B cell (primary cell): ENCODE data around the gene KLHL35. TPM values are rescaled to one million over a fixed set of nuclear protein-coding genes. Genes with fewer than 3 reads are reported as not detected.

Experiments used
- ATAC-seq: fragments of 200-7000 bp; cut with Tn5 transposase; one replicate; pipeline ENCODE4 v1.10.0; 2021; ENCODE audit warnings: low read depth, mild to moderate bottlenecking, moderate number of reproducible peaks, moderate library complexity
- CTCF ChIA-PET: fragments of 350-600 bp; sonication (Branson Sonifier 250); formaldehyde crosslinking; loops from one replicate; lab custom pipeline; 2021; ENCODE audit warnings: antibody characterized with exemption, inconsistent platforms; lab: Charles Lee
- POLR2A ChIA-PET: fragments of 350-600 bp; sonication (Branson Sonifier 250); formaldehyde crosslinking; loops from one replicate; lab custom pipeline; 2021; ENCODE audit warnings: antibody characterized with exemption; lab: Charles Lee
- DNase-seq: peaks from one replicate; pipeline ENCODE4 v3.0.0; 2013
- H2AFZ ChIP-seq: 2 replicates; pipeline ENCODE4 v1.6.1; 2012; ENCODE audit warnings: mild to moderate bottlenecking, low read depth, low read length; ENCODE audit not compliant: insufficient read depth, poor library complexity, severe bottlenecking
- H3K27ac ChIP-seq, 2 donors: 1 replicate in 1 of 2; 2 replicates in 1 of 2; pipeline ENCODE4 v1.5.1; 2012 to 2013; ENCODE audit warnings: low read length in 2 of 2, mild to moderate bottlenecking in 2 of 2, moderate library complexity in 1 of 2
- H3K27me3 ChIP-seq, 4 experiments: fragments of 200-600 bp in 1 of 4; sonication (generic) in 1 of 4; replicated peaks in 1 of 4; 1 replicate in 2 of 4; 2 replicates in 2 of 4; pipeline versions ENCODE4 v1.6.1 to v1.7.0; 2013 to 2016; ENCODE audit warnings: low read length in 3 of 4, mild to moderate bottlenecking in 2 of 4, mixed read lengths in 1 of 4, moderate library complexity in 1 of 4; ENCODE audit not compliant: insufficient read depth in 4 of 4, control insufficient read depth in 3 of 4; ENCODE audit errors: control extremely low read depth in 1 of 4
- H3K36me3 ChIP-seq, 2 experiments: replicated peaks in 1 of 2; 1 replicate in 1 of 2; 2 replicates in 1 of 2; pipeline versions ENCODE4 v1.6.1 to v1.7.1; 2013; ENCODE audit warnings: low read length in 1 of 2; ENCODE audit not compliant: insufficient read depth in 2 of 2, control insufficient read depth in 1 of 2; ENCODE audit errors: control extremely low read depth in 1 of 2, extremely low read depth in 1 of 2
- H3K4me1 ChIP-seq, 2 donors: fragments of 200-600 bp in 1 of 2; sonication (generic) in 1 of 2; 1 replicate in 1 of 2; 2 replicates in 1 of 2; pipeline versions ENCODE4 v1.5.1 to v1.6.1; 2013 to 2017; ENCODE audit warnings: low read length in 2 of 2; ENCODE audit not compliant: control insufficient read depth in 2 of 2, insufficient read depth in 2 of 2
- H3K4me2 ChIP-seq: replicated peaks from 2 replicates; pipeline ENCODE3; 2012; ENCODE audit warnings: mild to moderate bottlenecking, low read depth, low read length; ENCODE audit not compliant: poor library complexity, severe bottlenecking
- H3K4me3 ChIP-seq, 5 experiments: fragments of 200-600 bp in 1 of 5; sonication (generic) in 1 of 5; 1 replicate in 3 of 5; 2 replicates in 2 of 5; pipeline versions ENCODE4 v1.5.1 to v1.7.0; 2011 to 2016; ENCODE audit warnings: low read length in 4 of 5, mild to moderate bottlenecking in 4 of 5, low read depth in 2 of 5, control low read depth in 1 of 5, moderate library complexity in 1 of 5; ENCODE audit not compliant: insufficient read depth in 1 of 5; ENCODE audit errors: control extremely low read depth in 1 of 5, extremely low read depth in 1 of 5
- H3K79me2 ChIP-seq: fragments of 200-600 bp; sonication (generic); one replicate; pipeline ENCODE4 v1.6.0; 2016; ENCODE audit warnings: low read length; ENCODE audit not compliant: control insufficient read depth, insufficient read depth
- H3K9ac ChIP-seq: fragments of 200-600 bp; sonication (generic); 2 replicates; pipeline ENCODE4 v1.6.1; 2017; ENCODE audit warnings: mild to moderate bottlenecking, low read length, moderate library complexity
- H3K9me3 ChIP-seq, 3 donors: one replicate each; pipeline versions ENCODE4 v1.6.1 to v1.7.1; 2013; ENCODE audit warnings: low read length in 2 of 3; ENCODE audit not compliant: control insufficient read depth in 2 of 3, insufficient read depth in 1 of 3; ENCODE audit errors: control extremely low read depth in 1 of 3
- H4K20me1 ChIP-seq: 2 replicates; pipeline ENCODE4 v1.6.0; 2012; ENCODE audit warnings: mild to moderate bottlenecking, low read length; ENCODE audit not compliant: insufficient read depth, control insufficient read depth, poor library complexity, severe bottlenecking
- H3K27ac Mint-ChIP-seq: one replicate; pipeline ENCODE4 v1.8.0; 2021; ENCODE audit warnings: mixed read lengths
- H3K27me3 Mint-ChIP-seq: one replicate; pipeline ENCODE4 v1.8.0; 2021; ENCODE audit warnings: mixed read lengths
- H3K4me1 Mint-ChIP-seq: one replicate; pipeline ENCODE4 v1.8.0; 2021; ENCODE audit warnings: mixed read lengths
- H3K4me3 Mint-ChIP-seq: one replicate; pipeline ENCODE4 v1.8.0; 2021; ENCODE audit warnings: mixed read lengths
- H3K9me3 Mint-ChIP-seq: one replicate; pipeline ENCODE4 v1.8.0; 2022; ENCODE audit warnings: mixed read lengths; ENCODE audit not compliant: insufficient read depth
- EZH2 ChIP-seq: IDR thresholded peaks from 2 replicates; pipeline ENCODE4 v1.6.1; 2012; ENCODE audit warnings: borderline replicate concordance, low read depth, mild to moderate bottlenecking, moderate library complexity, low read length; ENCODE audit not compliant: insufficient read depth, poor library complexity, severe bottlenecking
- WGBS: methylation state at CpG from one replicate; pipeline ENCODE4 v1.1.5; 2013; ENCODE audit warnings: missing lambda C conversion rate; ENCODE audit not compliant: insufficient coverage; 5-methylcytosine and 5-hydroxymethylcytosine counted together
- intact Hi-C: fragments of 100-400 bp; cut with micrococcal nuclease; formaldehyde crosslinking; loops from one replicate; pipeline ENCODE4 v1.10.0; 2022
- polyA plus RNA-seq: library from polyadenylated mRNA; depleted of rRNA; stranded (reverse); fragments of >200 nt; gene quantifications from 2 replicates; pipeline ENCODE4 v1.2.3, GENCODE V29; 2012
- total RNA-seq, 2 donors: library from RNA; stranded (reverse); fragments of 120-200 nt in 1 of 2; gene quantifications; 1 replicate in 1 of 2; 2 replicates in 1 of 2; pipeline versions ENCODE4 v1.2.3 to v1.2.4, GENCODE V29; 2013 to 2022
- TF ChIP-seq, protein P1 (sequence below): fragments of 200-600 bp; IDR thresholded peaks from one replicate; pipeline ENCODE4 v1.8.0; 2022; ENCODE audit warnings: antibody characterized with exemption, mild to moderate bottlenecking

Gene KLHL35
- total and polyA plus RNA-seq, 2 donors (not counting 1 experiment from before 2014, with no cell fraction given) = 0.55 to 0.59 TPM

DNA sequence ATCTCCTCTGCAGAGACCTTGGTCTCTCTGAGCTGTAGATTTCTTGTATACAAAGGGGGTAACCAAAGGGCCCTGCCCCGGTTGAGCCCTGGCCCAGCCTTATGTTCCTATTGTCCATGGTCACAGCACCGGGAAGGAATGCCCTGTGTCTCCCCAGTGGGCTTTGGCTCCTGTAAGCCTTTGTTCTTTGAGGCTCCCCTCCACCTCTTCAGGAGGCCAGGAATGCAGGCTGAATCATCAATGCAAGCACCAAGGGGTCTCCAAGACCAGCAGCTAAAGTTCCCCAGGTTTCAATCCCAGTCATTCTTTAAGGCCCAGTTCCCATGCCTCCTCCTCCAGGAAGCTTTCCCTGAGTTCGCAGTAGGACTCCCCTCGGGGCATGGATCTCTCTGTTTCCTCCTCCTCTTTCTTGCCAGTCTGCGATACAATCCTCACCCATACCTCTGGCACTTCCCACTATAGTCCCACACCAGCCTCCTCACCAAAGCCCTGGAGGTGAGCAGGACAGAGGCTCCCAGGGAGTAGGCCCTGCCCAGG is 29.2 kb upstream of the KLHL35 start:
- ATAC-seq (no peak), DNase-seq (no peak)
- no peaks in the 10 kb centered on the region for H3K27me3 ChIP-seq
- peaks cover 10% of the 10 kb centered on the region for H3K4me1 Mint-ChIP-seq
- no peaks in the 10 kb centered on the region for H3K9me3 ChIP-seq
- peaks cover 3 to 8% of the 10 kb centered on the region in 2 donors for H3K4me1 ChIP-seq
- H3K27me3 Mint-ChIP-seq = no peaks in the 10 kb centered on the region
- no peak overlapping the region for H3K9ac ChIP-seq
- H4K20me1 ChIP-seq = no peaks in the 10 kb centered on the region
- H3K27ac Mint-ChIP-seq = no peak overlapping the region
- TF ChIP-seq EZH2 = no peak
- TF ChIP-seq, protein P1, sequence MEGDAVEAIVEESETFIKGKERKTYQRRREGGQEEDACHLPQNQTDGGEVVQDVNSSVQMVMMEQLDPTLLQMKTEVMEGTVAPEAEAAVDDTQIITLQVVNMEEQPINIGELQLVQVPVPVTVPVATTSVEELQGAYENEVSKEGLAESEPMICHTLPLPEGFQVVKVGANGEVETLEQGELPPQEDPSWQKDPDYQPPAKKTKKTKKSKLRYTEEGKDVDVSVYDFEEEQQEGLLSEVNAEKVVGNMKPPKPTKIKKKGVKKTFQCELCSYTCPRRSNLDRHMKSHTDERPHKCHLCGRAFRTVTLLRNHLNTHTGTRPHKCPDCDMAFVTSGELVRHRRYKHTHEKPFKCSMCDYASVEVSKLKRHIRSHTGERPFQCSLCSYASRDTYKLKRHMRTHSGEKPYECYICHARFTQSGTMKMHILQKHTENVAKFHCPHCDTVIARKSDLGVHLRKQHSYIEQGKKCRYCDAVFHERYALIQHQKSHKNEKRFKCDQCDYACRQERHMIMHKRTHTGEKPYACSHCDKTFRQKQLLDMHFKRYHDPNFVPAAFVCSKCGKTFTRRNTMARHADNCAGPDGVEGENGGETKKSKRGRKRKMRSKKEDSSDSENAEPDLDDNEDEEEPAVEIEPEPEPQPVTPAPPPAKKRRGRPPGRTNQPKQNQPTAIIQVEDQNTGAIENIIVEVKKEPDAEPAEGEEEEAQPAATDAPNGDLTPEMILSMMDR = no peak
- no peak overlapping the region for H2AFZ ChIP-seq
- ChIA-PET POLR2A (no interaction called here), CTCF (interaction anchor here (1.1 to 1.9 kb wide), 4 partner anchors 16 to 204 kb away, joined by 3 to 6 read pairs (median 4); no protein-coding TSS in a partner anchor)
- no peaks in the 10 kb centered on the region for H3K36me3 ChIP-seq
- H3K27ac ChIP-seq = no peak overlapping the region
- H3K4me3 Mint-ChIP-seq = no peak overlapping the region
- H3K4me2 ChIP-seq = no peak overlapping the region
- no peaks in the 10 kb centered on the region for H3K9me3 Mint-ChIP-seq
- H3K4me3 ChIP-seq = no peak overlapping the region
- 98% methylated on average over 5 of the region's 5 CpGs for WGBS
- intact Hi-C loops = no loop called here
- no peaks in the 10 kb centered on the region for H3K79me2 ChIP-seq

DNA sequence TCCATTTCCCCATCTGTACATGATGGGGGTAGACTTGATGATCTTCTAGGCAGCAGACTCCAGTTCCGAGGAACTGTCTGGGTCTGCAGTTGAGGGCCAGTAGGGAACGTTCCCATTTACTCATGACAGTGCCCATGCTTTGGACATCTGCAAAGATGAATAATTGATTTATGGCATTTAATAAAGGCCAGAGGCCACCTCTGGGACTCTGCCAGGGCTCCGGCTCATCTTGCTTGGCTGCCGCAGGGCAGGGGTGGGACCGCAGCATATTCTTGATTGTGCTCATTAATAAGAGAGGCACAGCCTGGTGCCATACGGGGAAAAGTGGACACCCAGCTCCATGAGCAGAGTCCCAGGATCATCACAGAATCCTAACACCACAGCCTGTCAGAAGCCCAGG is 28.1 kb upstream of the KLHL35 start:
- CTCF ChIA-PET = interaction anchor here (1.1 to 1.7 kb wide), 2 partner anchors 61 to 205 kb away, joined by 3 read pairs; no protein-coding TSS in a partner anchor

More for the DNA sequence above, 28.1 kb upstream of the KLHL35 start:
- H4K20me1 ChIP-seq = no peaks in the 10 kb centered on the region
- intact Hi-C loops = no loop called here
- Mint-ChIP-seq H3K9me3 (no peaks in the 10 kb centered on the region), H3K4me3 (no peak overlapping the region), H3K27me3 (no peaks in the 10 kb centered on the region), H3K4me1 (peaks cover 2% of the 10 kb centered on the region), H3K27ac (no peak overlapping the region)
- POLR2A ChIA-PET = no interaction called here
- H3K36me3 ChIP-seq = no peaks in the 10 kb centered on the region
- TF ChIP-seq, protein P1 = no peak
- no peak for TF ChIP-seq EZH2
- H2AFZ ChIP-seq = no peak overlapping the region
- no peaks in the 10 kb centered on the region for H3K27me3 ChIP-seq
- no peak overlapping the region for H3K27ac ChIP-seq
- 97% methylated on average over 6 of the region's 6 CpGs for WGBS
- H3K4me3 ChIP-seq = no peak overlapping the region
- no peak for DNase-seq
- no peaks in the 10 kb centered on the region for H3K79me2 ChIP-seq
- no peak overlapping the region for H3K4me2 ChIP-seq
- no peaks in the 10 kb centered on the region for H3K4me1 ChIP-seq
- H3K9ac ChIP-seq = no peak overlapping the region
- no peaks in the 10 kb centered on the region for H3K9me3 ChIP-seq
- ATAC-seq = no peak
